ENCODE data around the gene GRIA1. TPM values are rescaled to one million over a fixed set of nuclear protein-coding genes. Genes with fewer than 3 reads are reported as not detected.

Gene GRIA1
- total RNA-seq, 2 donors from 2014 or later, result 2.7 TPM; not detected in 1

DNA sequence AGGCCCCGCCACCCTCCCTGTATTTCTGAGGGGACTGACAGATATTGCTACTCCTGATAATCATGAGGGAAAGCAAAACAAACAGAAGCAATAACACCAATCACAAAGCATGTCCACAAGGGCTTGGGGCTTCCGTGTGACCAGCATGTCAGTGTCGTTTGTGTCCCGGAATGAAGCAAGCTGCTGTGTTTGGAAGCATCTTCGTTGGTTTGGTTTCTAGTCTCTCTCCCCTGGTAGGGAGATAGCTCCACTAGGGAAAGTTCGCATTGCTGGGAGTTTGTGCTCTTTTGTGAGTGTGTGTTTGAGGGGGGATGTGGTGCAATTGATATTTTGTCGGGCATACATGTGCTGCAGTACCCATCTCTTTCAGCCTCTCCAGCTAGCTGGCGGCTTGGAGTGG, 1.4 kb downstream of the GRIA1 start:
- Histone ChIP-seq H3K9me3 (no peaks in the 10 kb centered on the region), H3K4me3 (no peak overlapping the region), H3K27me3 (replicated peaks; ENCODE audit: insufficient read depth) (peaks cover 8% of the 10 kb centered on the region), H3K36me3 (no peaks in the 10 kb centered on the region), H3K4me1 (replicated peaks) (no peaks in the 10 kb centered on the region), H3K27ac (no peak overlapping the region)
- no peak for TF ChIP-seq POLR2AphosphoS5 (IDR thresholded peaks at IDR 0.05)
- no peak for DNase-seq (ENCODE audit: low spot score)
- 36% methylated on average over 8 of the region's 8 CpGs for WGBS
- intact Hi-C loops (cut with DNase I), result loop anchor here (5.0 kb wide), 1 partner anchor 475 kb away; no protein-coding TSS in a partner anchor

DNA sequence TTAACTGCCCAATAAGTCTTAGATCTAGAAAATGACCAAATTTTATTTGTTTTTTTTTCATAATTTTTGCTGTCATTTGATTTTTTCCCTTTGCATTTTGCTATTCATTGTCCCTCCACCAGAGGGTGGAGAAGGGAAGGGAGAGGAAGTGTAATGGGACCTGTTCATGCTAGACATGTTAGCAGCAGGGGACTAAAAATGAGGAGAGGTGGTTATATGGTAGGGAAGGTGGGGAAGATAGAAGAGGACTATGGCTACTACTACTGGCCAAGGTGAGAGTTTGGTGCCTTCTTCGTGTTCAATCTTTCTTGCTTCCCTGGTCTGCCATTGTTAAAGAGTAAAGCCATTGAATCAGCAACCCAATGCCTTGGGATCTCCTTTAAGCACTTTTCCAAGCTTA, 6.4 kb downstream of the GRIA1 start:
- Histone ChIP-seq H3K27ac (no peak overlapping the region), H3K27me3 (replicated peaks; ENCODE audit: insufficient read depth) (peaks cover 3% of the 10 kb centered on the region), H3K4me3 (no peak overlapping the region), H3K9me3 (no peaks in the 10 kb centered on the region), H3K4me1 (replicated peaks) (no peaks in the 10 kb centered on the region), H3K36me3 (no peaks in the 10 kb centered on the region)
- no peak for DNase-seq (ENCODE audit: low spot score)
- WGBS, result 40% methylated on average over 1 of the region's 1 CpG
- intact Hi-C loops (cut with DNase I), result no loop called here
- TF ChIP-seq, protein P1, sequence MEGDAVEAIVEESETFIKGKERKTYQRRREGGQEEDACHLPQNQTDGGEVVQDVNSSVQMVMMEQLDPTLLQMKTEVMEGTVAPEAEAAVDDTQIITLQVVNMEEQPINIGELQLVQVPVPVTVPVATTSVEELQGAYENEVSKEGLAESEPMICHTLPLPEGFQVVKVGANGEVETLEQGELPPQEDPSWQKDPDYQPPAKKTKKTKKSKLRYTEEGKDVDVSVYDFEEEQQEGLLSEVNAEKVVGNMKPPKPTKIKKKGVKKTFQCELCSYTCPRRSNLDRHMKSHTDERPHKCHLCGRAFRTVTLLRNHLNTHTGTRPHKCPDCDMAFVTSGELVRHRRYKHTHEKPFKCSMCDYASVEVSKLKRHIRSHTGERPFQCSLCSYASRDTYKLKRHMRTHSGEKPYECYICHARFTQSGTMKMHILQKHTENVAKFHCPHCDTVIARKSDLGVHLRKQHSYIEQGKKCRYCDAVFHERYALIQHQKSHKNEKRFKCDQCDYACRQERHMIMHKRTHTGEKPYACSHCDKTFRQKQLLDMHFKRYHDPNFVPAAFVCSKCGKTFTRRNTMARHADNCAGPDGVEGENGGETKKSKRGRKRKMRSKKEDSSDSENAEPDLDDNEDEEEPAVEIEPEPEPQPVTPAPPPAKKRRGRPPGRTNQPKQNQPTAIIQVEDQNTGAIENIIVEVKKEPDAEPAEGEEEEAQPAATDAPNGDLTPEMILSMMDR (IDR thresholded peaks at IDR 0.05), result peak in 1 of 4 experiments; percentile 32
- TF ChIP-seq POLR2AphosphoS5 (IDR thresholded peaks at IDR 0.05) (no peak), POLR2A (IDR thresholded peaks at IDR 0.05) (no peak)

DNA sequence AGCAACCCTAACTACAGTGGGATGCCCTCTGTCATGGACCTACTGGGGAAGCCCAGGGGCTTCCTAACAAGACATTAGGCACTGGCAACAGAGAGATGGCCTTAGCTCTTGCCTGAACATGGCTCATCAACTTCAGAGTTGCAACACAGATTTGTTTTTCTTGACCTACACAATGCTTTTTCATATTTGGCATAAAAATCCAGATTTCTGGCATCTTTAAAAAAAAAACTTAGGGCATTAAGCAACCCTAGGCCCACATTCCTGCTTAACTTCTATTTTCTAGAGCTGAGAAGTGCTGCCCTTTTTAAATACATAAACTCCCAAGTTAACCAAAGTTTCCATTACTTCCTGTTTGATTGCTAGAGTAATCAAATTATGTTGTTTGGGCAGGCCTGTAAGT, 8.0 kb downstream of the GRIA1 start:
- Histone ChIP-seq H3K9me3 (no peaks in the 10 kb centered on the region), H3K36me3 (no peaks in the 10 kb centered on the region), H3K4me3 (no peak overlapping the region), H3K27me3 (replicated peaks; ENCODE audit: insufficient read depth) (no peaks in the 10 kb centered on the region), H3K4me1 (replicated peaks) (no peaks in the 10 kb centered on the region), H3K27ac (no peak overlapping the region)
- intact Hi-C loops (cut with DNase I), result no loop called here
- DNase-seq (ENCODE audit: low spot score), result no peak
- TF ChIP-seq POLR2AphosphoS5 (IDR thresholded peaks at IDR 0.05) (no peak), POLR2A (IDR thresholded peaks at IDR 0.05) (no peak)
- TF ChIP-seq, protein P1 (IDR thresholded peaks at IDR 0.05), result no peak

DNA sequence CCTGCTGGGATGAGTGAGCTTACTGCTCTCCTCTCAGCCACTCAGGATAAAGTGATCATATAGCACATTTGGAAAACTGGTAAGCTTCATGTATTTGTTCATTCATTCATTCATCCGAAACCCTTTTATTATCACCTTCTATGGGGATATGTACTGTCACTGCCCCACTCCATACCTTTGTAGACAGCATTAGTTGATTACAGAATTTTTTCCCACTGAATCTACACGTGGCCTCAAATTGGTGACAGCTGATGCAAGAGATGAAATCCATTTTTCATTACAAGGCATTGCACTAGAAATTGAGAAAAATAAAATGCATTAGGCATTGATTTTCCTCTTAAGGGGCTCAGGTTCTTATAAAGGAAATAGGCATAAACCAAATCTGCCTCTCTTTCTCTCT, 9.7 kb downstream of the GRIA1 start:
- WGBS, result 75% methylated on average over 2 of the region's 2 CpGs
- Histone ChIP-seq H3K27me3 (replicated peaks; ENCODE audit: insufficient read depth) (no peaks in the 10 kb centered on the region), H3K27ac (no peak overlapping the region), H3K4me3 (no peak overlapping the region), H3K4me1 (replicated peaks) (no peaks in the 10 kb centered on the region), H3K9me3 (no peaks in the 10 kb centered on the region), H3K36me3 (no peaks in the 10 kb centered on the region)
- intact Hi-C loops (cut with DNase I), result no loop called here
- TF ChIP-seq, protein P1 (IDR thresholded peaks at IDR 0.05), result no peak
- DNase-seq (ENCODE audit: low spot score), result no peak

DNA sequence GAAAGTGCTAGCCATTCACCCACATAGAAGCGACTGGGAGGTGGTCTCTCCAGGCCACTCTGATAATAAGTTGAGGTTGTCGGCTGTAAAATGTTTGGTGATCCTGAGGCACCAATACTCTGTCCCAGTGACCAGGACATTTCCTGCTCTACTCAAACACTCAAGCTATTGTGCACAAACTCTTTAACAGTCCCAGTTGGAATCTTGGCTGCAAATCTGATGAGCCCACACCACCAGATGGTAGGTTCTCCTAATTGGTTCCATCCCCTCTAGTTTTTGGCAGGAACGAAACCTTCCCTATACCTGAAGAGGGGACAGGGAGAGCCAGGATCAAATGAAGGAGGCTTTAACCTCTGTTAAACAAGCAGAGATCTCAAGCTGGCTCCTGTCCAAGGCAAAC, 14.3 kb downstream of the GRIA1 start:
- H3K27me3 ChIP-seq (replicated peaks; ENCODE audit: insufficient read depth), result no peaks in the 10 kb centered on the region
- 60% methylated on average over 3 of the region's 3 CpGs for WGBS
- H3K36me3 ChIP-seq, result no peaks in the 10 kb centered on the region
- H3K27ac ChIP-seq, result no peak overlapping the region
- H3K9me3 ChIP-seq, result no peaks in the 10 kb centered on the region
- no peak overlapping the region for H3K4me3 ChIP-seq
- intact Hi-C loops (cut with DNase I), result no loop called here
- H3K4me1 ChIP-seq (replicated peaks), result no peaks in the 10 kb centered on the region
- TF ChIP-seq POLR2AphosphoS5 (IDR thresholded peaks at IDR 0.05), result no peak
- TF ChIP-seq, protein P1 (IDR thresholded peaks at IDR 0.05), result no peak
- TF ChIP-seq POLR2A (IDR thresholded peaks at IDR 0.05), result no peak
- no peak for DNase-seq (ENCODE audit: low spot score)
